ENCODE data around the gene SLC37A4.
A peak's percentile ranks its signal among the peaks of the same experiment; 100 is the strongest.
"Not testable (repeated sequence)": the region's sequence is repeated elsewhere in the genome, so short reads cannot be mapped to it uniquely, and the experiment has no call there.

SLC37A4 gene

GRCh38 chr11:119016216-119017009 lies 14.3 kb downstream of the SLC37A4 start:
- DNase-seq: no peak

DNA sequence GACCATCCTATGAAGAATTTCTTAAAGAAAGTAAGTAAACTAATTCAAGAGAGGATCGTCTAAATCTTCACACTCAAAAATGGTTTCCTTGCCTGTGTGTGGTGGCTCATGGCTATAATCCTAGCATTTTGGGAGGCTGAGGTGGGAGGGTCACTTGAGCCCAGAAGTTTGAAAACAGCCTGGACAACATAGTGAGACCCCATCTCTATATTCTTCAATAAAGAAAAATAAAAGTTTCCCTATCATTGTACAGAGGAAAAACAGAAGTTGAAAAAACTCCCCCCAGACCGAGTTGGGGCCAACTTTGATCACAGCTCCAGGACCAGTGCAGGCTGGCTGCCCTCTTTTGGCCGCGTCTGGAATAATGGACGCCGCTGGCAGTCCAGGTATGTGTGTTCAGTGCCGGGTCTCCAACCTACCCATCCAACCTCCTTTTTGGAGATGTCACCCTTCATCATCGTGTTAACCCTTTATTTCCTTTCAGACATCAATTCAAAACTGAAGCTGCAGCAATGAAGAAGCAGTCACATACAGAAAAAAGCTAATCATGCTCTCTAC lies 15.5 kb downstream of the SLC37A4 start:
- no peak for DNase-seq

- DNase-seq: no peak
Observed at GRCh38 chr11:119014209-119014924, 16.3 kb downstream of the SLC37A4 start.

DNA sequence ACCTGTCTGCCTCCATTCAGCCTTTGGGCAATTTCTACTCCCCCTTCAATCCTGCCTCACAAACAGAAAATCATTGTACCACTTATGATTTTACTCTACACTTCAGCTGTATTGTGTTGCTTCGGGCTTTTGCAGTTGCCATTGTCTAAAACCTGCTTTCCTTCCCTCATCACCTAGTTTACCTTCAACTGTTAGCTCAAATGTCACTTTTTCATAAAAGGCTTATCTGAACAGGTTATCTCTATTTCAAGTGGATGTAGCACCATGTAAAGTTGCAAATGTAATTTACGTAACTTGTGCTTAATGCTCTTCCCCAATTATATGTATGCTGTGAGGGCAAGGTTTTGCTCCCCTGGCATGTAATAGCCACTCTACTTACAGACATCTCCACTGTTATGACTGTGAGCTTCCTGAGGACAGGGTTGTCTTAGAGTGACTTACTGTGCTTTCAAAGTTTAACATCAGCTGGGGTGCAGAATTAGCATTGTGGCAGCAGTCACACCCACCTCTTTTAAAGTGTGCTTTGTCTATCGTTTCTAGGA lies 18.0 kb downstream of the SLC37A4 start:
- no peak for DNase-seq

- no peak for DNase-seq
Observed at GRCh38 chr11:119011476-119012053, 19.1 kb downstream of the SLC37A4 start.

GRCh38 chr11:119006656-119007055 lies 24.0 kb downstream of the SLC37A4 start:
- DNase-seq: no peak

GRCh38 chr11:119000906-119001305 lies 29.8 kb downstream of the SLC37A4 start:
- DNase-seq: peak; percentile 40

DNA sequence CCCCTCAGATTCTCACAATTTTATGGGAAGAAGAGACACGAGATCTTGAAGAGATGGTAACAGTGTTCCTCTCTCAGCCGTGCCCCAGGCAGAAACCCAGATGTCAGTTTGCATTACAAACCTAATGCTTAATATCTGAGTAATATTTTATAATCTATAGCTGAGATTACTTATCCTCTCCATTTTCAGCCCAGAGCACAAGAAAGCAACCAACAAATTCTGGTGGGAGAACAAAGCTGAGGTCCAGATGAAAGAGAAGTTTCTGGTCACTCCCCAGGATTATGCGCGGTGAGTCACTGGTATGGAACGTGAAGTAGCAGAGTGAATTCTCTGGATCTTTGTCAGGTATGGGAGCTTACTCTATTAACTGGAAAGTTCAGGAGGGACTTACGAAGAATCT lies 31.9 kb downstream of the SLC37A4 start:
- peak; percentile 73 for DNase-seq

- no peak for DNase-seq
Observed at GRCh38 chr11:118998388-118998717, 32.3 kb downstream of the SLC37A4 start.

- peak; percentile 91 for DNase-seq
Observed at GRCh38 chr11:118997627-118998387, 32.9 kb downstream of the SLC37A4 start, which contains the start of gene CENATAC. TSS of gene CENATAC (plus strand) at chr11:118998138. CDS start at chr11:118998198, 60 bp downstream.

DNA sequence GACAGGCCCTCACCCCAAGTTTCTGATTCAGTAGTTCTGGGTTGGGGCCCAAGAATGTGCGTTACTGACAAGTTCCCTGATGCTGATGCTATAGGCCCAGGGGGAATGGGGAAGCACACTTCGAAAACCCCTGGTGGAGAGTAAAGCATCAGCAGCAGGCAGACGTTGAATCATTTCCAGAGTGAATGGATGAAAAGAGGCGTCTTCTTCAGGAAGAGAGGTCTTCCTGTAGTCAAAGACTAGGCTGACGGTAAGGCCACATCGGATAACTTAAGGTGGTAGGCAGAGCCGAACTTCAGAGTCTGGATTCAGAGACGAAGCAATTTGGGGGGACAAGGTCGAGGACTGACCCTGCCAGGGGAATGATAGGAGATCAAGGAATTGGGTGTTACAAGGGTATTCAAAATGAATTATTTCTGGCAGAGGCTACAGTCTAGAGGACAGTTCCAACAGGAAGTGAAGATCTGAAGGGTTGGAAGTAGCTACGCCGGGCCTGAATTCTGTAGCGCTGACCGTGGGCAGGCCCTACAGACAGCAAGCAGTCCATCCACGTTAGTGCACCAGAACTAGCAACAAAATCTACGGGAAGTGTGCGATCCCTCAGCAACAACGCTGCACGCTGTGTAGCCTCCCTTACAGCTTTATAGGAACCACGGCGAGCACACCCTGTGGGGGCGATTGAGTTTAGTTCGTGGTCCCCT lies 33.6 kb downstream of the SLC37A4 start:
- peak; percentile 9 for DNase-seq

DNA sequence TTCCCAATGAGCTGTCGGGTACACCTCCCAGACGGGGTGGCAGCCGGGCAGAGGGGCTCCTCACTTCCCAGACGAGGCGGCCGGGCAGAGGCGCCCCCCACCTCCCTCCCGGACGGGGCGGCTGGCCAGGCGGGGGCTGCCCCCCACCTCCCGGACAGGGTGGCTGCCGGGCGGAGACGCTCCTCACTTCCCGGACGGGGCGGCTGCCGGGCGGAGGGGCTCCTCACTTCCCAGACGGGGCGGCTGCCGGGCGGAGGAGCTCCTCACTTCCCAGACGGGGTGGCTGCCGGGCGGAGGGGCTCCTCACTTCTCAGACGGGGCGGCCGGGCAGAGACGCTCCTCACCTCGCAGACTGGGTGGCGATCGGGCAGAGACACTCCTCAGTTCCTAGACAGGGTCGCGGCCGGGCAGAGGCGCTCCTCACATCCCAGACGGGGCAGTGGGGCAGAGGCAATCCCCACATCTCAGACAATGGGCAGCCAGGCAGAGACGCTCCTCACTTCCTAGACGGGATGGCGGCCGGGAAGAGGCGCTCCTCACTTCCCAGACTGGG lies 39.1 kb downstream of the SLC37A4 start:
- not testable (repeated sequence) for DNase-seq

GRCh38 chr11:118988280-118988679 lies 42.4 kb downstream of the SLC37A4 start:
- no peak for DNase-seq

DNA sequence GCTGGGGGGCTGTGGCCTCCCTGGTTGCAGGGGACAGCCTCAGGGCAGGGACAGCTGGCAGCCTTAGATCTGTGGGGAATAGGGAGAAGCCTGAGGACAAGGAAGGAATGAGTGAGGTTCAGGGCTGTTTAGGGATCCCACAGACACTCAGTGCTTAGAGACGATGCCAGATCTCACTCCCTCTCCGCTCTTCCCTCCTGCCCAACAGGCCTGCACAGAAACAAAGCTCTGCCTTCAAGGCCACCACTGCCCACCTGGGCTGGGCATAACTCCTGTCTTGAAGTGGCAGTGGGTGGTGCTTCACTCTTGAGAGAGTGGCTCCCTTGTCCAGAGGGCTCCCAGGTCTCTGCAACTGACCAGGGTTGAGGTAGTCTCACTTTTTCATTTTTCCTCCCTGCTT lies 45.9 kb downstream of the SLC37A4 start:
- DNase-seq: no peak

GRCh38 chr11:118984337-118984736 lies 46.3 kb downstream of the SLC37A4 start:
- not testable (repeated sequence) for DNase-seq

GRCh38 chr11:118980191-118980881 lies 50.3 kb downstream of the SLC37A4 start:
- DNase-seq: no peak

GRCh38 chr11:118979434-118979833 lies 51.2 kb downstream of the SLC37A4 start:
- no peak for DNase-seq

- DNase-seq: no peak
Observed at GRCh38 chr11:118975771-118976709, 54.6 kb downstream of the SLC37A4 start.

Data from HCEC 1CT (cell line).